Thoracic aorta (tissue), 2 donors: ENCODE results near the gene CLCA2. TPM values are rescaled to one million over a fixed set of nuclear protein-coding genes. Genes with fewer than 3 reads are reported as not detected.

Experiments used
- ATAC-seq: fragments of 150-250 bp; one replicate; pipeline ENCODE4 v1.8.0; 2017; ENCODE audit warnings: low read depth; ENCODE audit not compliant: insufficient number of reproducible peaks, low FRiP score
- DNase-seq: peaks from one replicate; pipeline ENCODE4 v3.0.0-alpha.2; 2020; ENCODE audit warnings: low spot score
- H3K27ac ChIP-seq, 2 donors: fragments of 200-600 bp; sonication (generic); 1 replicate in 1 of 2; 2 replicates in 1 of 2; pipeline ENCODE4 v1.5.1; 2016; ENCODE audit warnings: mild to moderate bottlenecking in 2 of 2, moderate library complexity in 2 of 2
- H3K27me3 ChIP-seq: fragments of 200-600 bp; sonication (generic); replicated peaks from 2 replicates; pipeline ENCODE4 v1.6.0; 2016; ENCODE audit warnings: mild to moderate bottlenecking; ENCODE audit not compliant: insufficient read depth
- H3K36me3 ChIP-seq: fragments of 200-600 bp; sonication (generic); one replicate; pipeline ENCODE4 v1.5.1; 2016
- H3K4me1 ChIP-seq, 2 donors: fragments of 200-600 bp; sonication (generic); 1 replicate in 1 of 2; 2 replicates in 1 of 2; pipeline versions ENCODE4 v1.5.1 to v1.6.0; 2016; ENCODE audit warnings: low read depth in 2 of 2, mild to moderate bottlenecking in 1 of 2; ENCODE audit not compliant: control insufficient read depth in 1 of 2
- H3K4me3 ChIP-seq: fragments of 200-600 bp; sonication (generic); 2 replicates; pipeline ENCODE4 v1.5.1; 2016; ENCODE audit warnings: mild to moderate bottlenecking
- H3K9me3 ChIP-seq: fragments of 200-600 bp; sonication (generic); 2 replicates; pipeline ENCODE4 v1.5.1; 2016
- CTCF ChIP-seq: fragments of 200-600 bp; sonication (generic); IDR thresholded peaks from one replicate; pipeline ENCODE4 v1.5.1; 2019; ENCODE audit warnings: antibody characterized with exemption
- total RNA-seq, 2 donors: library from RNA; depleted of rRNA; stranded (reverse); fragments of >200 nt; gene quantifications; one replicate each; pipeline versions ENCODE4 v1.1.0 to v1.2.3, GENCODE V29; 2016

The CLCA2 gene
- total RNA-seq, 2 donors from 2014 or later, result 0.28 TPM; not detected in 1

- no peak overlapping the region for H3K27ac ChIP-seq
- ATAC-seq (no peak), DNase-seq (no peak)
- H3K4me1 ChIP-seq, result no peaks in the 10 kb centered on the region
- no peaks in the 10 kb centered on the region for H3K27me3 ChIP-seq
- TF ChIP-seq CTCF, result no peak
- no peaks in the 10 kb centered on the region for H3K9me3 ChIP-seq
- H3K4me3 ChIP-seq, result no peak overlapping the region
- no peaks in the 10 kb centered on the region for H3K36me3 ChIP-seq
Observed at GRCh38 chr1:86441581-86441980, 17.6 kb downstream of the CLCA2 start.

- no peak for TF ChIP-seq CTCF
- H3K27ac ChIP-seq, result no peak overlapping the region
- H3K27me3 ChIP-seq, result no peaks in the 10 kb centered on the region
- H3K4me3 ChIP-seq, result no peak overlapping the region
- no peaks in the 10 kb centered on the region for H3K36me3 ChIP-seq
- H3K4me1 ChIP-seq, result no peaks in the 10 kb centered on the region
- DNase-seq (no peak), ATAC-seq (no peak)
- H3K9me3 ChIP-seq, result no peaks in the 10 kb centered on the region
Observed at GRCh38 chr1:86441997-86442396, 18.0 kb downstream of the CLCA2 start.

GRCh38 chr1:86445919-86446318 is 21.9 kb downstream of the CLCA2 start:
- Histone ChIP-seq H3K4me3 (no peak overlapping the region), H3K9me3 (no peaks in the 10 kb centered on the region), H3K4me1 (no peaks in the 10 kb centered on the region), H3K27ac (no peak overlapping the region), H3K27me3 (no peaks in the 10 kb centered on the region), H3K36me3 (no peaks in the 10 kb centered on the region)
- TF ChIP-seq CTCF, result no peak
- no peak for DNase-seq
- no peak for ATAC-seq

GRCh38 chr1:86447198-86447790 is 23.3 kb downstream of the CLCA2 start:
- DNase-seq (no peak), ATAC-seq (no peak)
- no peak overlapping the region for H3K4me3 ChIP-seq
- H3K27ac ChIP-seq, result no peak overlapping the region
- H3K9me3 ChIP-seq, result no peaks in the 10 kb centered on the region
- TF ChIP-seq CTCF, result no peak
- H3K36me3 ChIP-seq, result no peaks in the 10 kb centered on the region
- no peaks in the 10 kb centered on the region for H3K4me1 ChIP-seq
- no peaks in the 10 kb centered on the region for H3K27me3 ChIP-seq

GRCh38 chr1:86448670-86449069 is 24.7 kb downstream of the CLCA2 start:
- ATAC-seq (no peak), DNase-seq (no peak)
- Histone ChIP-seq H3K4me3 (no peak overlapping the region), H3K27ac (no peak overlapping the region), H3K36me3 (no peaks in the 10 kb centered on the region), H3K4me1 (no peaks in the 10 kb centered on the region), H3K27me3 (no peaks in the 10 kb centered on the region), H3K9me3 (no peaks in the 10 kb centered on the region)
- no peak for TF ChIP-seq CTCF
